Neural cell (in vitro differentiated cells): ENCODE results near the gene GPANK1. TPM values are rescaled to one million over a fixed set of nuclear protein-coding genes. Genes with fewer than 3 reads are reported as not detected.
A peak's percentile ranks its signal among the peaks of the same experiment; 100 is the strongest.

ENCODE experiments used
- H2AFZ ChIP-seq: fragments of 200-600, 300-800 bp; sonication (generic), shearing (Covaris generic); 2 replicates; pipeline ENCODE4 v1.6.0; 2014; ENCODE audit warnings: low read depth, mild to moderate bottlenecking, antibody characterized with exemption, low read length, moderate library complexity
- H3F3A ChIP-seq: fragments of 200-600 bp; shearing (Covaris generic); 2 replicates; pipeline ENCODE4 v1.6.1; 2016; ENCODE audit warnings: mild to moderate bottlenecking, moderate library complexity, mixed read lengths, antibody characterized with exemption, low read length; ENCODE audit not compliant: insufficient read depth, poor library complexity, severe bottlenecking
- H3K27ac ChIP-seq: fragments of 200-600, 300-800 bp; sonication (generic), shearing (Covaris generic); 2 replicates; pipeline ENCODE4 v1.5.1; 2014; ENCODE audit warnings: mild to moderate bottlenecking, low read length, moderate library complexity
- H3K27me3 ChIP-seq: fragments of 300-800, 200-600 bp; sonication (generic), shearing (Covaris generic); 2 replicates; pipeline ENCODE4 v1.6.0; 2014; ENCODE audit warnings: mild to moderate bottlenecking, low read depth, low read length, moderate library complexity; ENCODE audit not compliant: insufficient read depth
- H3K36me3 ChIP-seq: fragments of 300-800, 200-600 bp; sonication (generic), shearing (Covaris generic); 2 replicates; pipeline ENCODE4 v1.5.1; 2014; ENCODE audit warnings: mild to moderate bottlenecking, antibody characterized with exemption, low read length, moderate library complexity; ENCODE audit not compliant: insufficient read depth
- H3K4me2 ChIP-seq: fragments of 300-800, 200-600 bp; sonication (generic), shearing (Covaris generic); 2 replicates; pipeline ENCODE4 v1.6.0; 2014; ENCODE audit warnings: mild to moderate bottlenecking, low read length
- H3K4me3 ChIP-seq: fragments of 300-800, 200-600 bp; sonication (generic), shearing (Covaris generic); 2 replicates; pipeline ENCODE4 v1.5.1; 2014; ENCODE audit warnings: mild to moderate bottlenecking, low read length, moderate library complexity
- H3K79me2 ChIP-seq: fragments of 200-600 bp; shearing (Covaris generic); replicated peaks from 2 replicates; pipeline ENCODE4 v1.6.0; 2014; ENCODE audit warnings: mild to moderate bottlenecking, low read length, moderate library complexity; ENCODE audit not compliant: insufficient read depth
- H3K9ac ChIP-seq: fragments of 300-800, 200-600 bp; sonication (generic), shearing (Covaris generic); 2 replicates; pipeline ENCODE4 v1.6.1; 2016; ENCODE audit warnings: mild to moderate bottlenecking, low read length, mixed read lengths
- H3K9me2 ChIP-seq: fragments of 200-600 bp; shearing (Covaris generic); 2 replicates; pipeline ENCODE4 v1.6.1; 2016; ENCODE audit warnings: mild to moderate bottlenecking, low read length, mixed read lengths; ENCODE audit not compliant: insufficient read depth
- H3K9me3 ChIP-seq: fragments of 200-600, 300-800 bp; sonication (generic), shearing (Covaris generic); 2 replicates; pipeline ENCODE4 v1.6.1; 2016; ENCODE audit warnings: mild to moderate bottlenecking, mixed run types, low read length, moderate library complexity, mixed read lengths
- H4K20me1 ChIP-seq: fragments of 200-600 bp; shearing (Covaris generic); 2 replicates; pipeline ENCODE4 v1.6.1; 2016; ENCODE audit warnings: mild to moderate bottlenecking, mixed run types; ENCODE audit not compliant: insufficient read depth
- CTCF ChIP-seq: fragments of 450-650 bp; IDR thresholded peaks from 2 replicates; pipeline ENCODE4 v1.5.1; 2014; ENCODE audit warnings: antibody characterized with exemption, mild to moderate bottlenecking, moderate library complexity; ENCODE audit not compliant: poor library complexity, severe bottlenecking
- EP300 ChIP-seq: fragments of 450-650 bp; conservative IDR thresholded peaks from 2 replicates; pipeline ENCODE4 v1.6.1; 2014; ENCODE audit warnings: antibody characterized with exemption, mild to moderate bottlenecking, moderate library complexity; ENCODE audit not compliant: poor library complexity, severe bottlenecking
- EZH2 ChIP-seq: fragments of 200-600, 300-800 bp; shearing (Covaris generic), sonication (generic); IDR thresholded peaks from 2 replicates; pipeline ENCODE4 v1.6.1; 2014; ENCODE audit warnings: antibody characterized with exemption, low read length, borderline replicate concordance, mild to moderate bottlenecking; ENCODE audit not compliant: insufficient read depth, poor library complexity, severe bottlenecking
- MXI1 ChIP-seq: fragments of 450-650 bp; conservative IDR thresholded peaks from 2 replicates; pipeline ENCODE4 v1.6.1; 2014; ENCODE audit warnings: antibody characterized with exemption, mild to moderate bottlenecking; ENCODE audit not compliant: poor library complexity, severe bottlenecking
- POLR2AphosphoS5 ChIP-seq: IDR thresholded peaks from 2 replicates; pipeline ENCODE4 v1.6.1; 2012
- RAD21 ChIP-seq: fragments of 450-650 bp; conservative IDR thresholded peaks from 2 replicates; pipeline ENCODE4 v1.6.1; 2014; ENCODE audit warnings: antibody characterized with exemption, mild to moderate bottlenecking, moderate library complexity
- REST ChIP-seq: IDR thresholded peaks from 2 replicates; pipeline ENCODE4 v1.6.1; 2012; ENCODE audit warnings: borderline replicate concordance
- SMC3 ChIP-seq: fragments of 450-650 bp; conservative IDR thresholded peaks from 2 replicates; pipeline ENCODE4 v1.6.1; 2014; ENCODE audit warnings: antibody characterized with exemption, mild to moderate bottlenecking, moderate library complexity; ENCODE audit not compliant: poor library complexity
- TAF1 ChIP-seq: IDR thresholded peaks from 2 replicates; pipeline ENCODE4 v1.6.1; 2012; ENCODE audit warnings: low read depth
- polyA plus RNA-seq: library from polyadenylated mRNA; depleted of rRNA; stranded (reverse); fragments of >200 nt; gene quantifications from 2 replicates; pipeline ENCODE4 v1.2.3, GENCODE V29; 2014

Gene GPANK1
- polyA plus RNA-seq, 1 donor from 2014 or later = 18.4 TPM

- H3K4me3 ChIP-seq = no peak overlapping the region
- H3K9me2 ChIP-seq = no peaks in the 10 kb centered on the region
- TF ChIP-seq MXI1 = no peak
- TF ChIP-seq EP300 = no peak
- no peak for TF ChIP-seq CTCF
- no peak for TF ChIP-seq TAF1
- TF ChIP-seq EZH2 = no peak
- no peak for TF ChIP-seq POLR2AphosphoS5
- no peak for TF ChIP-seq RAD21
- TF ChIP-seq REST = no peak
- TF ChIP-seq SMC3 = no peak
- H3F3A ChIP-seq = no peaks in the 10 kb centered on the region
- H3K27me3 ChIP-seq = no peaks in the 10 kb centered on the region
- H4K20me1 ChIP-seq = no peaks in the 10 kb centered on the region
- H3K79me2 ChIP-seq = peaks cover 19% of the 10 kb centered on the region
- no peaks in the 10 kb centered on the region for H3K36me3 ChIP-seq
- no peak overlapping the region for H2AFZ ChIP-seq
- no peak overlapping the region for H3K27ac ChIP-seq
- H3K4me2 ChIP-seq = no peak overlapping the region
- H3K9ac ChIP-seq = no peak overlapping the region
- H3K9me3 ChIP-seq = no peaks in the 10 kb centered on the region
Observed at GRCh38 chr6:31705931-31706330, 41.1 kb upstream of the GPANK1 start.

GRCh38 chr6:31702819-31703716 lies 38.3 kb upstream of the GPANK1 start, which contains the start of gene ABHD16A:
Gene ABHD16A, minus strand, starts transcription at chr6:31703324. Its CDS starts 43 bp downstream, at chr6:31703281.
- TF ChIP-seq REST (peak; percentile 81), SMC3 (peak; percentile 8), EP300 (peak; percentile 53), RAD21 (no peak), CTCF (no peak), MXI1 (peak; percentile 87), TAF1 (peak; percentile 79), POLR2AphosphoS5 (peak; percentile 96), EZH2 (no peak)
- Histone ChIP-seq H3K4me3 (peak within 1 kb of the TSS; percentile 84), H3K4me2 (peak within 1 kb of the TSS; percentile 96), H2AFZ (peak within 1 kb of the TSS; percentile 88), H3K27me3 (no peaks in the 10 kb centered on the region), H3K9ac (peak within 1 kb of the TSS; percentile 93), H4K20me1 (no peaks in the 10 kb centered on the region), H3F3A (no peaks in the 10 kb centered on the region), H3K9me3 (no peaks in the 10 kb centered on the region), H3K36me3 (no peaks in the 10 kb centered on the region), H3K27ac (peak within 1 kb of the TSS; percentile 95), H3K79me2 (peaks cover 26% of the 10 kb centered on the region), H3K9me2 (no peaks in the 10 kb centered on the region)
